GM23338 (cell line): ENCODE results near the gene SAMD13. TPM values are rescaled to one million over a fixed set of nuclear protein-coding genes. Genes with fewer than 3 reads are reported as not detected.

Experiments
- ATAC-seq: fragments of 200-7000 bp; cut with Tn5 transposase; 3 replicates; pipeline ENCODE4 v1.9.1; 2020
- DNase-seq: peaks from one replicate; pipeline ENCODE4 v3.0.0-alpha.2; 2015; ENCODE audit warnings: low spot score
- H2AFZ ChIP-seq: fragments of 200-600 bp; sonication (generic); 2 replicates; pipeline ENCODE4 v1.8.0; 2016; ENCODE audit warnings: antibody characterized with exemption, mild to moderate bottlenecking, moderate library complexity
- H3F3A ChIP-seq: fragments of 200-600 bp; sonication (generic); replicated peaks from 2 replicates; pipeline ENCODE4 v1.8.0; 2017; ENCODE audit warnings: antibody characterized with exemption, mixed run types, low read depth
- H3K27ac ChIP-seq: fragments of 200-600 bp; sonication (generic); 2 replicates; pipeline ENCODE4 v1.6.1; 2016; ENCODE audit warnings: low read depth
- H3K27me3 ChIP-seq: fragments of 200-600 bp; sonication (generic); 2 replicates; pipeline ENCODE4 v1.8.0; 2016; ENCODE audit warnings: mild to moderate bottlenecking, mixed run types, moderate library complexity; ENCODE audit not compliant: insufficient read depth
- H3K36me3 ChIP-seq: fragments of 200-600 bp; sonication (generic); 2 replicates; pipeline ENCODE4 v1.8.0; 2016; ENCODE audit warnings: mild to moderate bottlenecking; ENCODE audit not compliant: insufficient read depth
- H3K4me1 ChIP-seq: fragments of 200-600 bp; sonication (generic); 2 replicates; pipeline ENCODE4 v1.8.0; 2016; ENCODE audit warnings: mild to moderate bottlenecking, moderate library complexity; ENCODE audit not compliant: insufficient read depth
- H3K4me2 ChIP-seq: fragments of 200-600 bp; sonication (generic); 2 replicates; pipeline ENCODE4 v1.7.1; 2017; ENCODE audit warnings: mixed run types
- H3K4me3 ChIP-seq: fragments of 200-600 bp; sonication (generic); 2 replicates; pipeline ENCODE4 v1.6.1; 2016; ENCODE audit warnings: mixed run types
- H3K79me2 ChIP-seq: fragments of 200-600 bp; sonication (generic); replicated peaks from 2 replicates; pipeline ENCODE4 v1.8.0; 2017; ENCODE audit warnings: mild to moderate bottlenecking; ENCODE audit not compliant: insufficient read depth
- H3K9me2 ChIP-seq: fragments of 200-600 bp; sonication (generic); 2 replicates; pipeline ENCODE4 v1.8.0; 2017; ENCODE audit not compliant: insufficient read depth
- H4K20me1 ChIP-seq: fragments of 200-600 bp; sonication (generic); replicated peaks from 2 replicates; pipeline ENCODE4 v1.8.0; 2017; ENCODE audit warnings: mild to moderate bottlenecking; ENCODE audit not compliant: insufficient read depth
- H3K27ac Mint-ChIP-seq: 2 replicates; pipeline ENCODE4 v1.8.0; 2020; ENCODE audit warnings: inconsistent platforms, mild to moderate bottlenecking, moderate library complexity, mixed read lengths
- H3K27me3 Mint-ChIP-seq: 3 replicates; pipeline ENCODE4 v1.8.0; 2022; ENCODE audit warnings: low read depth, mild to moderate bottlenecking, moderate library complexity, mixed read lengths, inconsistent platforms; ENCODE audit not compliant: insufficient read depth, poor library complexity
- H3K36me3 Mint-ChIP-seq: 3 replicates; pipeline ENCODE4 v1.8.0; 2021; ENCODE audit warnings: low read depth, mild to moderate bottlenecking, inconsistent platforms, moderate library complexity, mixed read lengths
- H3K4me1 Mint-ChIP-seq: 3 replicates; pipeline ENCODE4 v1.8.0; 2020; ENCODE audit warnings: mild to moderate bottlenecking, inconsistent platforms, mixed read lengths
- H3K4me3 Mint-ChIP-seq: 3 replicates; pipeline ENCODE4 v1.8.0; 2021; ENCODE audit warnings: moderate library complexity, mild to moderate bottlenecking, inconsistent platforms, mixed read lengths
- H3K9me3 Mint-ChIP-seq: 3 replicates; pipeline ENCODE4 v1.8.0; 2020; ENCODE audit warnings: moderate library complexity, mild to moderate bottlenecking, inconsistent platforms, mixed read lengths
- CREB1 ChIP-seq: fragments of 250-450 bp; sonication (Bioruptor Pico); IDR thresholded peaks from 2 replicates; pipeline ENCODE4 v1.5.0; 2020; ENCODE audit warnings: low read depth, mild to moderate bottlenecking, moderate library complexity
- ETS1 ChIP-seq: IDR thresholded peaks from 2 replicates; pipeline ENCODE4 v1.6.1; 2016; ENCODE audit warnings: antibody characterized with exemption
- EZH2 ChIP-seq: fragments of 200-600 bp; sonication (generic); IDR thresholded peaks from one replicate; pipeline ENCODE4 v1.8.0; 2017; ENCODE audit warnings: antibody characterized with exemption, mild to moderate bottlenecking, low read depth; ENCODE audit not compliant: unreplicated experiment
- EZH2phosphoT487 ChIP-seq: fragments of 200-600 bp; sonication (generic); IDR thresholded peaks from one replicate; pipeline ENCODE4 v1.8.1; 2018; ENCODE audit warnings: antibody characterized with exemption; ENCODE audit not compliant: unreplicated experiment
- JUNB ChIP-seq: IDR thresholded peaks from one replicate; pipeline ENCODE4 v1.6.1; 2016; ENCODE audit warnings: antibody characterized with exemption; ENCODE audit not compliant: unreplicated experiment
- NANOG ChIP-seq: IDR thresholded peaks from 2 replicates; pipeline ENCODE4 v1.6.1; 2016; ENCODE audit warnings: antibody characterized with exemption, borderline replicate concordance
- POLR2AphosphoS5 ChIP-seq: IDR thresholded peaks from 2 replicates; pipeline ENCODE4 v1.6.1; 2016; ENCODE audit warnings: antibody characterized with exemption, low read depth
- STAT1 ChIP-seq: IDR thresholded peaks from one replicate; pipeline ENCODE4 v1.6.1; 2016; ENCODE audit warnings: antibody characterized with exemption; ENCODE audit not compliant: unreplicated experiment
- ZNF114 ChIP-seq: fragments of 250-450 bp; sonication (Bioruptor Pico); IDR thresholded peaks from 2 replicates; pipeline ENCODE4 v1.5.0; 2020; ENCODE audit warnings: mild to moderate bottlenecking, moderate library complexity
- ZNF331 ChIP-seq: fragments of 250-450 bp; sonication (Bioruptor Pico); IDR thresholded peaks from 2 replicates; pipeline ENCODE4 v1.5.0; 2020; ENCODE audit warnings: low read depth, mild to moderate bottlenecking, moderate library complexity
- polyA plus RNA-seq: library from polyadenylated mRNA; unstranded; fragments of >200 nt; fragmentation: Nextera tagmentation; extraction: Ambion mirVana; gene quantifications from 2 replicates; pipeline ENCODE4 v1.2.1, GENCODE V29; 2016
- total RNA-seq: library from RNA; depleted of rRNA; stranded (reverse); fragments of >200 nt; shearing (Covaris generic); gene quantifications from 2 replicates; pipeline ENCODE4 v1.2.3, GENCODE V29; 2014
- TF ChIP-seq, protein P1 (sequence below): fragments of 250-450 bp; sonication (Bioruptor Pico); IDR thresholded peaks from 2 replicates; pipeline ENCODE4 v1.5.0; 2020; ENCODE audit warnings: mild to moderate bottlenecking, moderate library complexity
- TF ChIP-seq, protein P2 (sequence below), 2 experiments: fragments of 200-600 bp in 1 of 2; sonication (generic) in 1 of 2; conservative IDR thresholded peaks; 2 replicates each; pipeline versions ENCODE4 v1.5.1 to v1.6.1; 2016 to 2017; ENCODE audit warnings: antibody characterized with exemption in 2 of 2, low read depth in 2 of 2, mild to moderate bottlenecking in 2 of 2, moderate library complexity in 1 of 2

Gene SAMD13
- total and polyA plus RNA-seq, 2 experiments from 2014 or later, result 2.5 to 3.6 TPM

- H3K4me1 Mint-ChIP-seq, result no peaks in the 10 kb centered on the region
- Histone ChIP-seq H4K20me1 (no peaks in the 10 kb centered on the region), H3F3A (no peaks in the 10 kb centered on the region), H3K36me3 (no peaks in the 10 kb centered on the region), H2AFZ (no peak overlapping the region), H3K27me3 (no peaks in the 10 kb centered on the region), H3K4me3 (no peak overlapping the region), H3K79me2 (no peaks in the 10 kb centered on the region), H3K4me2 (no peak overlapping the region), H3K4me1 (no peaks in the 10 kb centered on the region), H3K27ac (no peak overlapping the region), H3K9me2 (peaks cover 10% of the 10 kb centered on the region; the same call in 1 of the 2 replicates)
- TF ChIP-seq JUNB, result no peak
- TF ChIP-seq, protein P1, sequence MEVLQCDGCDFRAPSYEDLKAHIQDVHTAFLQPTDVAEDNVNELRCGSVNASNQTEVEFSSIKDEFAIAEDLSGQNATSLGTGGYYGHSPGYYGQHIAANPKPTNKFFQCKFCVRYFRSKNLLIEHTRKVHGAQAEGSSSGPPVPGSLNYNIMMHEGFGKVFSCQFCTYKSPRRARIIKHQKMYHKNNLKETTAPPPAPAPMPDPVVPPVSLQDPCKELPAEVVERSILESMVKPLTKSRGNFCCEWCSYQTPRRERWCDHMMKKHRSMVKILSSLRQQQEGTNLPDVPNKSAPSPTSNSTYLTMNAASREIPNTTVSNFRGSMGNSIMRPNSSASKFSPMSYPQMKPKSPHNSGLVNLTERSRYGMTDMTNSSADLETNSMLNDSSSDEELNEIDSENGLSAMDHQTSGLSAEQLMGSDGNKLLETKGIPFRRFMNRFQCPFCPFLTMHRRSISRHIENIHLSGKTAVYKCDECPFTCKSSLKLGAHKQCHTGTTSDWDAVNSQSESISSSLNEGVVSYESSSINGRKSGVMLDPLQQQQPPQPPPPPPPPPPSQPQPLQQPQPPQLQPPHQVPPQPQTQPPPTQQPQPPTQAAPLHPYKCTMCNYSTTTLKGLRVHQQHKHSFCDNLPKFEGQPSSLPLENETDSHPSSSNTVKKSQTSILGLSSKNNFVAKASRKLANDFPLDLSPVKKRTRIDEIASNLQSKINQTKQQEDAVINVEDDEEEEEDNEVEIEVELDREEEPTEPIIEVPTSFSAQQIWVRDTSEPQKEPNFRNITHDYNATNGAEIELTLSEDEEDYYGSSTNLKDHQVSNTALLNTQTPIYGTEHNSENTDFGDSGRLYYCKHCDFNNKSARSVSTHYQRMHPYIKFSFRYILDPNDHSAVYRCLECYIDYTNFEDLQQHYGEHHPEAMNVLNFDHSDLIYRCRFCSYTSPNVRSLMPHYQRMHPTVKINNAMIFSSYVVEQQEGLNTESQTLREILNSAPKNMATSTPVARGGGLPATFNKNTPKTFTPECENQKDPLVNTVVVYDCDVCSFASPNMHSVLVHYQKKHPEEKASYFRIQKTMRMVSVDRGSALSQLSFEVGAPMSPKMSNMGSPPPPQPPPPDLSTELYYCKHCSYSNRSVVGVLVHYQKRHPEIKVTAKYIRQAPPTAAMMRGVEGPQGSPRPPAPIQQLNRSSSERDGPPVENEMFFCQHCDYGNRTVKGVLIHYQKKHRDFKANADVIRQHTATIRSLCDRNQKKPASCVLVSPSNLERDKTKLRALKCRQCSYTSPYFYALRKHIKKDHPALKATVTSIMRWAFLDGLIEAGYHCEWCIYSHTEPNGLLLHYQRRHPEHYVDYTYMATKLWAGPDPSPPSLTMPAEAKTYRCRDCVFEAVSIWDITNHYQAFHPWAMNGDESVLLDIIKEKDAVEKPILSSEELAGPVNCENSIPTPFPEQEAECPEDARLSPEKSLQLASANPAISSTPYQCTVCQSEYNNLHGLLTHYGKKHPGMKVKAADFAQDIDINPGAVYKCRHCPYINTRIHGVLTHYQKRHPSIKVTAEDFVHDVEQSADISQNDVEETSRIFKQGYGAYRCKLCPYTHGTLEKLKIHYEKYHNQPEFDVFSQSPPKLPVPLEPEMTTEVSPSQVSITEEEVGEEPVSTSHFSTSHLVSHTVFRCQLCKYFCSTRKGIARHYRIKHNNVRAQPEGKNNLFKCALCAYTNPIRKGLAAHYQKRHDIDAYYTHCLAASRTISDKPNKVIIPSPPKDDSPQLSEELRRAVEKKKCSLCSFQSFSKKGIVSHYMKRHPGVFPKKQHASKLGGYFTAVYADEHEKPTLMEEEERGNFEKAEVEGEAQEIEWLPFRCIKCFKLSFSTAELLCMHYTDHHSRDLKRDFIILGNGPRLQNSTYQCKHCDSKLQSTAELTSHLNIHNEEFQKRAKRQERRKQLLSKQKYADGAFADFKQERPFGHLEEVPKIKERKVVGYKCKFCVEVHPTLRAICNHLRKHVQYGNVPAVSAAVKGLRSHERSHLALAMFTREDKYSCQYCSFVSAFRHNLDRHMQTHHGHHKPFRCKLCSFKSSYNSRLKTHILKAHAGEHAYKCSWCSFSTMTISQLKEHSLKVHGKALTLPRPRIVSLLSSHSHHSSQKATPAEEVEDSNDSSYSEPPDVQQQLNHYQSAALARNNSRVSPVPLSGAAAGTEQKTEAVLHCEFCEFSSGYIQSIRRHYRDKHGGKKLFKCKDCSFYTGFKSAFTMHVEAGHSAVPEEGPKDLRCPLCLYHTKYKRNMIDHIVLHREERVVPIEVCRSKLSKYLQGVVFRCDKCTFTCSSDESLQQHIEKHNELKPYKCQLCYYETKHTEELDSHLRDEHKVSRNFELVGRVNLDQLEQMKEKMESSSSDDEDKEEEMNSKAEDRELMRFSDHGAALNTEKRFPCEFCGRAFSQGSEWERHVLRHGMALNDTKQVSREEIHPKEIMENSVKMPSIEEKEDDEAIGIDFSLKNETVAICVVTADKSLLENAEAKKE, result no peak
- TF ChIP-seq POLR2AphosphoS5, result no peak
- TF ChIP-seq EZH2, result no peak
- TF ChIP-seq ETS1, result no peak
- TF ChIP-seq CREB1, result no peak
- TF ChIP-seq, protein P2, sequence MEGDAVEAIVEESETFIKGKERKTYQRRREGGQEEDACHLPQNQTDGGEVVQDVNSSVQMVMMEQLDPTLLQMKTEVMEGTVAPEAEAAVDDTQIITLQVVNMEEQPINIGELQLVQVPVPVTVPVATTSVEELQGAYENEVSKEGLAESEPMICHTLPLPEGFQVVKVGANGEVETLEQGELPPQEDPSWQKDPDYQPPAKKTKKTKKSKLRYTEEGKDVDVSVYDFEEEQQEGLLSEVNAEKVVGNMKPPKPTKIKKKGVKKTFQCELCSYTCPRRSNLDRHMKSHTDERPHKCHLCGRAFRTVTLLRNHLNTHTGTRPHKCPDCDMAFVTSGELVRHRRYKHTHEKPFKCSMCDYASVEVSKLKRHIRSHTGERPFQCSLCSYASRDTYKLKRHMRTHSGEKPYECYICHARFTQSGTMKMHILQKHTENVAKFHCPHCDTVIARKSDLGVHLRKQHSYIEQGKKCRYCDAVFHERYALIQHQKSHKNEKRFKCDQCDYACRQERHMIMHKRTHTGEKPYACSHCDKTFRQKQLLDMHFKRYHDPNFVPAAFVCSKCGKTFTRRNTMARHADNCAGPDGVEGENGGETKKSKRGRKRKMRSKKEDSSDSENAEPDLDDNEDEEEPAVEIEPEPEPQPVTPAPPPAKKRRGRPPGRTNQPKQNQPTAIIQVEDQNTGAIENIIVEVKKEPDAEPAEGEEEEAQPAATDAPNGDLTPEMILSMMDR (conservative IDR thresholded peaks at IDR 0.05; ENCODE audit: low read depth in 2 of 2), result no peak
- TF ChIP-seq ZNF114, result no peak
- TF ChIP-seq NANOG, result no peak
- no peak for TF ChIP-seq EZH2phosphoT487
- TF ChIP-seq ZNF331 (CRISPR knock-in tag), result no peak
- TF ChIP-seq STAT1, result no peak
- H3K4me3 Mint-ChIP-seq, result no peak overlapping the region
- H3K27me3 Mint-ChIP-seq, result peaks cover 2% of the 10 kb centered on the region
- H3K36me3 Mint-ChIP-seq, result no peaks in the 10 kb centered on the region
- H3K27ac Mint-ChIP-seq, result no peak overlapping the region
- no peak for DNase-seq
- H3K9me3 Mint-ChIP-seq, result no peaks in the 10 kb centered on the region
- no peak for ATAC-seq
Measured at GRCh38 chr1:84370266-84370665, 68.8 kb downstream of the SAMD13 start.
